ENCODE data around the gene PARD6A.

Gene PARD6A

DNA sequence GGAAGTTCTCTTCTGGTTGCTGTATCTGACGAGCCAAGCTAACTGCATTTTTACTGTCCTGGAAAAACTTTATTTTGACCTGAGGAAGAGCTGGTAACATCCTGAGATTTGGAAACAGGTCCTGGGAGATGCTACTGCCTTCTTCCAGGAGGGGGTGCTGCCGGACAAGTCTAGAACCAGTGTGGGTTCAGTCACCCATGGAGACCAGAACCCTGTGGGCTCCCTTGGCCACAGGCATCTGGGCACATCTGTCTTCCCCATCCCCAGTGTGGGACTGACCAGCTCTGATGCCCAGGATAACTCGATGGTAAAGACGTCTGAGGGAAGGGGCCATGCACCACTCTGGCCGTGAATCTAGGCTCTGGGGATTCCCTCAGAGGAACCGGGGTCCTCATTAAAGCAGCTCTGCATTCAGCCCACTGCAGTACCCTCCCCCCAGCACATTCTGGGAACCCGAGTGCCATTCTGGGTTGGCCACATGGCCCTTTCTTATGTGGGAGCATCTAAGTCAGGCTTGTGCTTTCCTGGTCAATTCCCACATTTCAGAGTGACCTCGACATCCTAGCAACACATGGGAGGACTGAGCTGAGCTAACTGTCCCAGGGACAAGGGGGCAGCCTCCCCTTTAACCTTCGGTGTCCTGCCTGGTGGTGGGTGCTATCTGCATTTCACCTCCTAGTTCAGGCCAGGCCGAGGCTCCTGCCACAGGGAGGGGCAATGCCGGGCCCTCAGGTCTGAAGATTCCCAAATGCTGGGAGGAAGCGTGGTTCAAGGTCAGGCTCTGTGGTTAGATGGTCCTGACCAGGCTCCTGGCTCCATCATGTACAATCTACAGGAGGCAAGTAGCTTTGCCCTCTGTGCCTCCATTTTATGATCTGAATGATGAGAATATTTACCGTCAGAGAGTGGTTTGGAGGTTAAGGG lies 12.2 kb downstream of the PARD6A start:
- ATAC-seq (ENCODE audit: insufficient read depth, low read depth) (peak; percentile 39; the same call in 2 of the 3 replicates), DNase-seq (peak; percentile 50)
- Histone ChIP-seq H3K4me3 (ENCODE audit: low read depth in 1 of 2, low read length in 2 of 2) (no peak overlapping the region), H2AFZ (ENCODE audit: low read depth, low read length) (no peak overlapping the region), H3K9me3 (ENCODE audit: insufficient read depth, low read length, severe bottlenecking) (no peaks in the 10 kb centered on the region), H3K9ac (ENCODE audit: low read depth, low read length) (no peak overlapping the region), H3K27me3 (ENCODE audit: insufficient read depth, low read length, poor library complexity) (no peaks in the 10 kb centered on the region), H3K4me1 (ENCODE audit: insufficient read depth, low read length) (peaks cover under 1% of the 10 kb centered on the region; the same call in 1 of the 2 replicates), H3K27ac (ENCODE audit: low read length) (no peak overlapping the region), H3K36me3 (ENCODE audit: insufficient read depth, low read length) (peaks cover 21% of the 10 kb centered on the region; the same call in 1 of the 2 replicates), H3K79me2 (ENCODE audit: insufficient read depth, low read length) (no peaks in the 10 kb centered on the region), H3K4me2 (ENCODE audit: insufficient read depth, low read length) (no peak overlapping the region), H4K20me1 (ENCODE audit: insufficient read depth, low read length) (no peaks in the 10 kb centered on the region; the same call in 1 of the 2 replicates)
- no peak for TF ChIP-seq EZH2 (IDR thresholded peaks at IDR 0.05; ENCODE audit: borderline replicate concordance, low read depth, low read length, severe bottlenecking)
- peak; percentile 73 for TF ChIP-seq CTCF (IDR thresholded peaks at IDR 0.05; ENCODE audit: borderline replicate concordance, extremely low read depth, low read length, poor library complexity, severe bottlenecking)

- H3K4me3 ChIP-seq (ENCODE audit: low read depth in 1 of 2, low read length in 2 of 2): no peak overlapping the region
- ATAC-seq (ENCODE audit: insufficient read depth, low read depth) (no peak), DNase-seq (no peak)
- H3K27ac ChIP-seq (ENCODE audit: low read length): no peak overlapping the region
- H3K27me3 ChIP-seq (ENCODE audit: insufficient read depth, low read length, poor library complexity): no peaks in the 10 kb centered on the region
- no peaks in the 10 kb centered on the region for H3K9me3 ChIP-seq (ENCODE audit: insufficient read depth, low read length, severe bottlenecking)
- no peaks in the 10 kb centered on the region; the same call in 1 of the 2 replicates for H4K20me1 ChIP-seq (ENCODE audit: insufficient read depth, low read length)
- H3K4me1 ChIP-seq (ENCODE audit: insufficient read depth, low read length): no peaks in the 10 kb centered on the region
- no peak overlapping the region for H2AFZ ChIP-seq (ENCODE audit: low read depth, low read length)
- H3K36me3 ChIP-seq (ENCODE audit: insufficient read depth, low read length): peaks cover 21% of the 10 kb centered on the region; the same call in 1 of the 2 replicates
- H3K79me2 ChIP-seq (ENCODE audit: insufficient read depth, low read length): no peaks in the 10 kb centered on the region
- TF ChIP-seq EZH2 (IDR thresholded peaks at IDR 0.05; ENCODE audit: borderline replicate concordance, low read depth, low read length, severe bottlenecking) (no peak), CTCF (IDR thresholded peaks at IDR 0.05; ENCODE audit: borderline replicate concordance, extremely low read depth, low read length, poor library complexity, severe bottlenecking) (no peak)
- no peak overlapping the region for H3K9ac ChIP-seq (ENCODE audit: low read depth, low read length)
- no peak overlapping the region for H3K4me2 ChIP-seq (ENCODE audit: insufficient read depth, low read length)
Measured at GRCh38 chr16:67673712-67674580, 13.2 kb downstream of the PARD6A start.

DNA sequence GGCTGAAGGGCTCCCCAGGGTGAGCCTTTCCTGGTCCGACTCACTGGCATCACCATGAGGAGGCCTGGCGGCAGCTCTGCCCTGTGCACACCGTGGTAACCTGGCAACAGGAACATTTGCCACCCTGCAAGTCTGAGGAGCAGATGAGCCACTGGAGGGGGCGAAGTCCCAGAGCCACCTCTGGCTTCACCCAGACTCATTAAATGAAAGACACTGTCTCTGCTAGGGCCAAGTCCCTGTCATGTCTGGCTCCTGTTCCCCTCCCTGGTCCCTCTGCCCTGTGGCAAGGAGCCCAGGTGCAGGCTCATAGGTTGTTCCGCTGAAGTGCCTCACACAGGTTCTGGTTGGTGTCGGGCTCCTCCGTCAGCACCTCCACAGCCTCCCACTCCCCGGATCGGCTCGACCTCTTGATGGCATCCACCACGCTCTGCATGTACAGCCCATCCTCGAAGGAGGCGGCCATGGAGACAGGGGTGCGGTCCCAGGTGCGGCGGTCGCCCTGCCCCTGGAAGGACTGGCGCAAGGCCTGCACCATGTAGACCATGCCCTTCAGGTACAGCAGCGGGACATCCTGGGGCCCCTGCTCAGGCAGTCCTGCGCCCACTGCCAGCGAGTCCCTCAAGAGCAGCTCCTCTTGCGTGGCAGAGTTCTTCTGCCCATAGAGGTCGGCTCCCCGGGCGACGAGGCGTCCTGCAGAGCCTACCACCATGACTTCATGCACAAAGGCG lies 14.3 kb downstream of the PARD6A start:
- ATAC-seq (ENCODE audit: insufficient read depth, low read depth) (no peak), DNase-seq (no peak)
- H3K36me3 ChIP-seq (ENCODE audit: insufficient read depth, low read length): peaks cover 21% of the 10 kb centered on the region; the same call in 1 of the 2 replicates
- H3K4me2 ChIP-seq (ENCODE audit: insufficient read depth, low read length): no peak overlapping the region
- H4K20me1 ChIP-seq (ENCODE audit: insufficient read depth, low read length): no peaks in the 10 kb centered on the region; the same call in 1 of the 2 replicates
- no peaks in the 10 kb centered on the region for H3K79me2 ChIP-seq (ENCODE audit: insufficient read depth, low read length)
- no peaks in the 10 kb centered on the region for H3K9me3 ChIP-seq (ENCODE audit: insufficient read depth, low read length, severe bottlenecking)
- no peak overlapping the region for H2AFZ ChIP-seq (ENCODE audit: low read depth, low read length)
- no peaks in the 10 kb centered on the region for H3K4me1 ChIP-seq (ENCODE audit: insufficient read depth, low read length)
- no peak overlapping the region for H3K27ac ChIP-seq (ENCODE audit: low read length)
- TF ChIP-seq EZH2 (IDR thresholded peaks at IDR 0.05; ENCODE audit: borderline replicate concordance, low read depth, low read length, severe bottlenecking) (no peak), CTCF (IDR thresholded peaks at IDR 0.05; ENCODE audit: borderline replicate concordance, extremely low read depth, low read length, poor library complexity, severe bottlenecking) (no peak)
- H3K4me3 ChIP-seq (ENCODE audit: low read depth in 1 of 2, low read length in 2 of 2): no peak overlapping the region
- no peaks in the 10 kb centered on the region for H3K27me3 ChIP-seq (ENCODE audit: insufficient read depth, low read length, poor library complexity)
- no peak overlapping the region for H3K9ac ChIP-seq (ENCODE audit: low read depth, low read length)
